Measurements from ENCODE around the gene F2RL2.

DNA sequence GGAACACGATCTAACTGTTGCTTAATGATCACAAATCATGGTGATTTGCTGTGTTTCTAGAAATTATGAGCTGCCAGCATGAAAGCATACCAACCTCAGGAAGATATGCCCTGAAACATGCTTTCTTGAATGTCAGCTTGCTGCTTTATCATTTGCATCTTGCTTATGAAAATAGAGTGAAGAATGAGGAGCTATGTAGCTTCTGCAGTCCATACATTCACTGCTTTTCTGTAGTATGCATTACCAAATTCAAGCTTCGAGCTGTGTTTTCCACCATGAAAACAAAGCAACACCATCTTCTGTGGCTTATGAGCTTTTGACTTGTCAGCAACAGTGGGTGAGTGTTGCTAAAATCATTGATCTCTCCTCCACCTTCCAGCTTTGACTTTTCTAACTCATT lies 16.5 kb downstream of the F2RL2 start:
- TF ChIP-seq, protein P1, sequence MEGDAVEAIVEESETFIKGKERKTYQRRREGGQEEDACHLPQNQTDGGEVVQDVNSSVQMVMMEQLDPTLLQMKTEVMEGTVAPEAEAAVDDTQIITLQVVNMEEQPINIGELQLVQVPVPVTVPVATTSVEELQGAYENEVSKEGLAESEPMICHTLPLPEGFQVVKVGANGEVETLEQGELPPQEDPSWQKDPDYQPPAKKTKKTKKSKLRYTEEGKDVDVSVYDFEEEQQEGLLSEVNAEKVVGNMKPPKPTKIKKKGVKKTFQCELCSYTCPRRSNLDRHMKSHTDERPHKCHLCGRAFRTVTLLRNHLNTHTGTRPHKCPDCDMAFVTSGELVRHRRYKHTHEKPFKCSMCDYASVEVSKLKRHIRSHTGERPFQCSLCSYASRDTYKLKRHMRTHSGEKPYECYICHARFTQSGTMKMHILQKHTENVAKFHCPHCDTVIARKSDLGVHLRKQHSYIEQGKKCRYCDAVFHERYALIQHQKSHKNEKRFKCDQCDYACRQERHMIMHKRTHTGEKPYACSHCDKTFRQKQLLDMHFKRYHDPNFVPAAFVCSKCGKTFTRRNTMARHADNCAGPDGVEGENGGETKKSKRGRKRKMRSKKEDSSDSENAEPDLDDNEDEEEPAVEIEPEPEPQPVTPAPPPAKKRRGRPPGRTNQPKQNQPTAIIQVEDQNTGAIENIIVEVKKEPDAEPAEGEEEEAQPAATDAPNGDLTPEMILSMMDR (IDR thresholded peaks at IDR 0.05; ENCODE audit: insufficient read depth, low read depth, low read length) = no peak
- no peak for TF ChIP-seq EZH2 (IDR thresholded peaks at IDR 0.05; ENCODE audit: insufficient read depth, low read length)
